Measurements from ENCODE around the gene LRRC15. TPM values are rescaled to one million over a fixed set of nuclear protein-coding genes. Genes with fewer than 3 reads are reported as not detected.

LRRC15 gene
- not detected for total RNA-seq (ENCODE audit: unreplicated experiment)
- long read RNA-seq, result 0 reads

DNA sequence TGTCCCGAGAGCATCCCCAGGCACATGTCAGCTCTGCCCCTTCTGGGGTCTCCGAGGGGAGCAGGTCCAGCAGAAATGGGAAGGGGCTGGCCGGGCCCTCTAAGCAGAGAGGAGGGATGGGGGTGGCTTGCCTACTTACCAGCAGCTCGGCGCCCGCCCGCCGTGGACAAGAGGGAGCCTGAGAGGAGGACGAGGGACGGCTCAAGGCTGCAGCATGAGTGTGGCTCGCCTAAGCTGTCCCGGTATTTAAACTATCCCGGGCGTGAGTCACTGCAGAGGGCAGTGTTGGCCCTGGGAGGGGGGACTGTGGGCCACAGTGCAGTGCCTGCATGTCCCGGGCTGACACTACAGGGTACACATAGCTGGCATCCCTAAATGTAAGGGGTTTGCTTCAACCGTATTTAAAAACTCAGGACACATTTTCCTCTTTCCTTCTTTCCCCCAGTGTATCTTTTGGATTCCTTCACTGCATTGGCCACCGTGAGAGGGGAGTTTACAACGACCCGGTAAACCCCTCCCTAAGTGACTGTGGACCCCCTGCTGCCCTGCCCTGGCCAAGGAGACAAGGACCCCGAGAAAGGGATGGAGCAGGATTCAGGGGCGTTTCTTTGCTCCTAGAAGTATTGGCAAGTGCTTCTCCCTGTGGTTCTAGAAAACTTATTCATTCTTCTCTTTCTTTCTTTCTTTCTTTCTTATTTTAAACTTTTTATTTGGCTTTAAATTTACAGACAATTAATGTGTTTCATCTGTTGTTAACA lies at the start of gene LRRC15:
LRRC15 (minus strand) TSS at position 222 of the 758 bp plus-strand sequence. CDS start 8,700 bp downstream, outside the sequence.
- DNase-seq, result no peak
- Mint-ChIP-seq H3K27me3 (ENCODE audit: unreplicated experiment) (peaks cover 5% of the 10 kb centered on the region), H3K4me3 (ENCODE audit: unreplicated experiment) (no peak within 1 kb of the TSS), H3K4me1 (ENCODE audit: low read depth, unreplicated experiment) (peaks cover 11% of the 10 kb centered on the region), H3K36me3 (ENCODE audit: unreplicated experiment) (no peaks in the 10 kb centered on the region), H3K27ac (ENCODE audit: unreplicated experiment) (no peak within 1 kb of the TSS), H3K9me3 (ENCODE audit: unreplicated experiment) (peaks cover 4% of the 10 kb centered on the region)
- TF ChIP-seq, protein P1, sequence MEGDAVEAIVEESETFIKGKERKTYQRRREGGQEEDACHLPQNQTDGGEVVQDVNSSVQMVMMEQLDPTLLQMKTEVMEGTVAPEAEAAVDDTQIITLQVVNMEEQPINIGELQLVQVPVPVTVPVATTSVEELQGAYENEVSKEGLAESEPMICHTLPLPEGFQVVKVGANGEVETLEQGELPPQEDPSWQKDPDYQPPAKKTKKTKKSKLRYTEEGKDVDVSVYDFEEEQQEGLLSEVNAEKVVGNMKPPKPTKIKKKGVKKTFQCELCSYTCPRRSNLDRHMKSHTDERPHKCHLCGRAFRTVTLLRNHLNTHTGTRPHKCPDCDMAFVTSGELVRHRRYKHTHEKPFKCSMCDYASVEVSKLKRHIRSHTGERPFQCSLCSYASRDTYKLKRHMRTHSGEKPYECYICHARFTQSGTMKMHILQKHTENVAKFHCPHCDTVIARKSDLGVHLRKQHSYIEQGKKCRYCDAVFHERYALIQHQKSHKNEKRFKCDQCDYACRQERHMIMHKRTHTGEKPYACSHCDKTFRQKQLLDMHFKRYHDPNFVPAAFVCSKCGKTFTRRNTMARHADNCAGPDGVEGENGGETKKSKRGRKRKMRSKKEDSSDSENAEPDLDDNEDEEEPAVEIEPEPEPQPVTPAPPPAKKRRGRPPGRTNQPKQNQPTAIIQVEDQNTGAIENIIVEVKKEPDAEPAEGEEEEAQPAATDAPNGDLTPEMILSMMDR (IDR thresholded peaks at IDR 0.05; ENCODE audit: partially characterized antibody, unreplicated experiment), result no peak

DNA sequence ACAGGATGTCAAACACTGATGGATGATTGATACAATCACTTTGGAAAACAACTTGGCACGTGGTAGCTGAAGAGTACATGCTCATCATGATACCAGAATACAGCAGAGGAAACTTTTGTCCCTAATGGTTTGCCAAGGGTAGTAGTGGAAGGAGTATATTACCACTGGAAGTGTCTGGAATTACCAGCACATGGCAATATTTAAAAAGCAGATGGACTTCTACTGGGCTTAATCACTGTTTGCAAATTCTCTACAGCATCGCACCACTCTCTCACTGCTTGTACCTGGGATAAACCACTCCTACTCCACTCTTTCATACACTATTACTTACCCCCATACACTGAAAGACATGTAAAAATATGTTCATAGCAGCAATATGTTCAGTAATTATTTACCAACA lies 49.1 kb upstream of the LRRC15 start:
- Mint-ChIP-seq H3K4me3 (ENCODE audit: unreplicated experiment) (no peak overlapping the region), H3K9me3 (ENCODE audit: unreplicated experiment) (no peaks in the 10 kb centered on the region), H3K27me3 (ENCODE audit: unreplicated experiment) (peaks cover 2% of the 10 kb centered on the region), H3K36me3 (ENCODE audit: unreplicated experiment) (no peaks in the 10 kb centered on the region), H3K4me1 (ENCODE audit: low read depth, unreplicated experiment) (no peaks in the 10 kb centered on the region), H3K27ac (ENCODE audit: unreplicated experiment) (no peak overlapping the region)
- DNase-seq, result no peak
- TF ChIP-seq, protein P1 (IDR thresholded peaks at IDR 0.05; ENCODE audit: partially characterized antibody, unreplicated experiment), result no peak

DNA sequence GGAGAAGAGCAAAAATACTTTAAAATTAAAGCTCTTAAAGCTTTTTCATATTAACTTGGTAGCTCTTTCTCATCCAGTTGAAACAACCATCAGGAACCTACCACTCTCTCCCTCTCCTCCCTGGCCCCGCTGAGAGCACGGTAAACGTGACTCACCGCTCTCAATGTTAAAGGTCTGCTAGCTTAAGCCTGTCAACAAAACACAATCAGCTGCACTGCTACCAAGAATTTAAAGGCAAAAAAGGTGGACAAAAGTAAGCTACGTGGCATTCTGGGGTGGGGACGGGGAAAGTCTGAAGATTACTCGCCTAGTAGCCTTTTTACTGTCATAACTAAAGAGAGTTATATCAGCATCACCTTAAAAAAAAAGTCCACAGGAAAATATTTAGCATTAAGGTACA lies 37.9 kb upstream of the LRRC15 start:
- Mint-ChIP-seq H3K27me3 (ENCODE audit: unreplicated experiment) (no peaks in the 10 kb centered on the region), H3K36me3 (ENCODE audit: unreplicated experiment) (no peaks in the 10 kb centered on the region), H3K4me3 (ENCODE audit: unreplicated experiment) (no peak overlapping the region), H3K27ac (ENCODE audit: unreplicated experiment) (no peak overlapping the region), H3K4me1 (ENCODE audit: low read depth, unreplicated experiment) (no peaks in the 10 kb centered on the region), H3K9me3 (ENCODE audit: unreplicated experiment) (no peaks in the 10 kb centered on the region)
- TF ChIP-seq, protein P1 (IDR thresholded peaks at IDR 0.05; ENCODE audit: partially characterized antibody, unreplicated experiment), result no peak
- DNase-seq, result no peak

DNA sequence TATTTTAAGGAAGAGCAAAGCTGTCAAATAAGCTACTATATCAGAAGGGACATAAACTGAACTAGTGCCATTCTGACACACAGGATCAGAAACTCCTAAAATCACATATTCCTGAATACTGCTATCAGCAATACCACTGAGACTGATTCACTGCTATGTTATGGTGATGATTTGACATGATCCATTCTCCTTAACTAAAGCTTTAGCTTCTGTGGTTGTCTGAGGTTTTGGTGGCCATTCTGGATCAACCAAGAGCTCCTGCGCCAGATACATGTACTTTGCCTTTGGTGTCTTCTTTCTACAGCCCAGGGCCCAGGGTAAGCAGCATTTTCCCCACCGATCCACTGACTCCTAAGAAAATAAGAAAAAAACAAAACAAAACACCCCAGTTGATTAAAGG lies 36.2 kb upstream of the LRRC15 start:
- no peaks in the 10 kb centered on the region for H3K36me3 Mint-ChIP-seq (ENCODE audit: unreplicated experiment)
- no peaks in the 10 kb centered on the region for H3K9me3 Mint-ChIP-seq (ENCODE audit: unreplicated experiment)
- DNase-seq, result no peak
- H3K4me3 Mint-ChIP-seq (ENCODE audit: unreplicated experiment), result no peak overlapping the region
- H3K27ac Mint-ChIP-seq (ENCODE audit: unreplicated experiment), result no peak overlapping the region
- H3K27me3 Mint-ChIP-seq (ENCODE audit: unreplicated experiment), result no peaks in the 10 kb centered on the region
- TF ChIP-seq, protein P1 (IDR thresholded peaks at IDR 0.05; ENCODE audit: partially characterized antibody, unreplicated experiment), result no peak
- no peaks in the 10 kb centered on the region for H3K4me1 Mint-ChIP-seq (ENCODE audit: low read depth, unreplicated experiment)

DNA sequence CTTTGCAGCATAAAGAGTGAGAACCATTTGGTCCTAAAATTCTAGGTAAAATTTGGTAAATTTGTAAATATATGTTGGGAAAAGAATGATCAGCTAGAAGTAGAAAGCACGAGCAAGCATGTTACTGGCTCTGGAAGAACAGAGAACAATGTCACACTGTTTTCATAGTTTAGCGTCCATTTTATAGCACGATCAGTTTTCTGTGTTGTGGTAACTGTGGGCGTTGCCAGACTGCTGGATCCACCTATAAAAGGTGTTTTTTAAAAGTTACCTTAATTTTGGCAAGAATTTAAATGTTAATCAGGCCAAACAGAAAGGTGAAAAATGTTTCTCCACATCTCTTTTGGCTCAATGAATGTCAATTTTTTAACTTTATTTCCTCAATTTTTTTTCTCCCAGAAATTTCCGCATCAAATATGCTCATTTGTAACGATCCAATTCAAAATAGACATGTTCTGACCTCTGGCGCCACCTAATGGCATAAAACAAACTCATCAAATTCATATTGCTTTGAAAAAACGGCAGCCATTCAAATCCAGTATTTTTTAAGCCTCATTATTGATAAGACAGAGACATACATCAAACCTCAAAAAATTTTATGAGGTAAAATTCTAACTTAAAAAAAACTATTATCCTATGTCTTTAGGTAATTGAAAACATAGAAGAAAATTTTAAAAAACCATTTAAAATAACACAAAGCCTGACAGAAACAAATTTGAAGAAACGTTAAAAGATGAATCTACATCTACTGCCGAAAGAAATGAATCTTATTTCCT lies 35.0 kb upstream of the LRRC15 start:
- H3K27me3 Mint-ChIP-seq (ENCODE audit: unreplicated experiment), result peaks cover under 1% of the 10 kb centered on the region
- H3K9me3 Mint-ChIP-seq (ENCODE audit: unreplicated experiment), result no peaks in the 10 kb centered on the region
- H3K4me1 Mint-ChIP-seq (ENCODE audit: low read depth, unreplicated experiment), result peaks cover 2% of the 10 kb centered on the region
- H3K27ac Mint-ChIP-seq (ENCODE audit: unreplicated experiment), result no peak overlapping the region
- no peaks in the 10 kb centered on the region for H3K36me3 Mint-ChIP-seq (ENCODE audit: unreplicated experiment)
- DNase-seq, result no peak
- H3K4me3 Mint-ChIP-seq (ENCODE audit: unreplicated experiment), result no peak overlapping the region
- TF ChIP-seq, protein P1 (IDR thresholded peaks at IDR 0.05; ENCODE audit: partially characterized antibody, unreplicated experiment), result peak; percentile 80
